PC-9 (cell line): Measurements from ENCODE around the gene KCNMB2. TPM values are rescaled to one million over a fixed set of nuclear protein-coding genes. Genes with fewer than 3 reads are reported as not detected.

ENCODE experiments used
- BruUV-seq: library from RNA; stranded (reverse); fragments of 400-500 nt; replicated peaks from 2 replicates; lab custom pipeline; 2021; lab: Mats Ljungman, UMichigan
- CTCF ChIA-PET: fragments of 300-600 bp; sonication (Branson Sonifier 250); formaldehyde crosslinking; loops from one replicate; lab custom pipeline; 2022; ENCODE audit warnings: antibody characterized with exemption; lab: Charles Lee
- POLR2A ChIA-PET: fragments of 300-600 bp; sonication (Branson Sonifier 250); formaldehyde crosslinking; loops from one replicate; lab custom pipeline; 2022; ENCODE audit warnings: antibody characterized with exemption; ENCODE audit not compliant: unreplicated experiment; lab: Charles Lee
- DNase-seq, 2 experiments: peaks; one replicate each; pipeline versions ENCODE4 v3.0.0 to v3.0.0-alpha.2; 2015 to 2022; ENCODE audit warnings: mixed read lengths in 1 of 2
- H2AFZ ChIP-seq: fragments of 200-600 bp; sonication (generic); 2 replicates; pipeline ENCODE4 v1.8.1; 2017; ENCODE audit warnings: antibody characterized with exemption
- H3F3A ChIP-seq: fragments of 200-600 bp; sonication (generic); 2 replicates; pipeline ENCODE4 v1.8.1; 2017; ENCODE audit warnings: antibody characterized with exemption, mild to moderate bottlenecking, low read depth; ENCODE audit not compliant: insufficient read depth
- H3K27ac ChIP-seq: fragments of 200-600 bp; sonication (generic); 2 replicates; pipeline ENCODE4 v1.6.1; 2016; ENCODE audit warnings: mixed run types
- H3K27me3 ChIP-seq: fragments of 200-600 bp; sonication (generic); 2 replicates; pipeline ENCODE4 v1.6.1; 2016; ENCODE audit warnings: low read depth, mixed run types; ENCODE audit not compliant: insufficient read depth
- H3K36me3 ChIP-seq: fragments of 200-600 bp; sonication (generic); 2 replicates; pipeline ENCODE4 v1.6.1; 2016; ENCODE audit warnings: low read depth, mixed run types
- H3K4me1 ChIP-seq: fragments of 200-600 bp; sonication (generic); replicated peaks from 2 replicates; pipeline ENCODE4 v1.6.1; 2016; ENCODE audit warnings: mixed run types; ENCODE audit not compliant: insufficient read depth
- H3K4me2 ChIP-seq: fragments of 200-600 bp; sonication (generic); 2 replicates; pipeline ENCODE4 v1.6.1; 2017; ENCODE audit warnings: mixed run types
- H3K4me3 ChIP-seq: fragments of 200-600 bp; sonication (generic); 2 replicates; pipeline ENCODE4 v1.6.1; 2016; ENCODE audit warnings: mixed run types
- H3K79me2 ChIP-seq: fragments of 200-600 bp; sonication (generic); 2 replicates; pipeline ENCODE4 v1.6.1; 2017; ENCODE audit warnings: low read depth, mixed run types
- H3K9me2 ChIP-seq: fragments of 200-600 bp; sonication (generic); 2 replicates; pipeline ENCODE4 v1.8.1; 2017; ENCODE audit warnings: mild to moderate bottlenecking; ENCODE audit not compliant: insufficient read depth
- H3K9me3 ChIP-seq: fragments of 200-600 bp; sonication (generic); 2 replicates; pipeline ENCODE4 v1.8.1; 2016; ENCODE audit warnings: low read depth; ENCODE audit not compliant: insufficient read depth
- H4K20me1 ChIP-seq: fragments of 200-600 bp; sonication (generic); 2 replicates; pipeline ENCODE4 v1.8.1; 2017; ENCODE audit not compliant: insufficient read depth
- CTCF ChIP-seq: fragments of 200-600 bp; sonication (generic); conservative IDR thresholded peaks from 2 replicates; pipeline ENCODE4 v1.6.1; 2017; ENCODE audit warnings: mixed run types, antibody characterized with exemption, mild to moderate bottlenecking, moderate library complexity
- EZH2 ChIP-seq: fragments of 200-600 bp; sonication (generic); IDR thresholded peaks from 2 replicates; pipeline ENCODE4 v1.8.0; 2017; ENCODE audit warnings: antibody characterized with exemption, low read depth
- intact Hi-C: fragments of 100-400 bp; cut with micrococcal nuclease; formaldehyde crosslinking; loops from one replicate; pipeline ENCODE4 v1.10.0; 2022; ENCODE audit not compliant: unreplicated experiment
- total RNA-seq: library from RNA; stranded (reverse); gene quantifications from 2 replicates; pipeline ENCODE4 v1.2.3, GENCODE V29; 2021

Gene KCNMB2
- total RNA-seq, 1 experiment from 2014 or later, result not detected

- Histone ChIP-seq H3K27me3 (no peaks in the 10 kb centered on the region), H3K4me2 (no peak overlapping the region), H3K4me1 (peaks cover 8% of the 10 kb centered on the region; the same call in 1 of the 2 replicates), H3K27ac (no peak overlapping the region), H4K20me1 (peaks cover 3% of the 10 kb centered on the region; the same call in 1 of the 2 replicates), H3K9me2 (no peaks in the 10 kb centered on the region; the same call in 1 of the 2 replicates), H3K36me3 (no peaks in the 10 kb centered on the region), H3K4me3 (no peak overlapping the region), H3F3A (no peaks in the 10 kb centered on the region), H3K79me2 (no peaks in the 10 kb centered on the region), H2AFZ (no peak overlapping the region), H3K9me3 (no peaks in the 10 kb centered on the region)
- CTCF ChIA-PET, result no interaction called here
- POLR2A ChIA-PET, result no interaction called here
- no peak for TF ChIP-seq EZH2
- TF ChIP-seq CTCF, result no peak
- no peak for DNase-seq
- intact Hi-C loops, result no loop called here
- BruUV-seq, result no TSS peak
Observed at GRCh38 chr3:178773358-178773757, 237.1 kb downstream of the KCNMB2 start.

GRCh38 chr3:178777718-178778411 is 241.6 kb downstream of the KCNMB2 start:
- Histone ChIP-seq H2AFZ (no peak overlapping the region), H3K9me3 (no peaks in the 10 kb centered on the region), H3K4me2 (no peak overlapping the region), H4K20me1 (no peaks in the 10 kb centered on the region), H3K4me3 (no peak overlapping the region), H3K27ac (no peak overlapping the region), H3K79me2 (no peaks in the 10 kb centered on the region), H3F3A (no peaks in the 10 kb centered on the region), H3K36me3 (no peaks in the 10 kb centered on the region), H3K27me3 (no peaks in the 10 kb centered on the region), H3K9me2 (no peaks in the 10 kb centered on the region), H3K4me1 (peaks cover 8% of the 10 kb centered on the region; the same call in 1 of the 2 replicates)
- CTCF ChIA-PET, result no interaction called here
- intact Hi-C loops, result no loop called here
- no TSS peak for BruUV-seq
- no peak for TF ChIP-seq CTCF
- no peak for TF ChIP-seq EZH2
- POLR2A ChIA-PET, result no interaction called here
- peak in 1 of 2 experiments; percentile 73 for DNase-seq

- Histone ChIP-seq H3K27me3 (no peaks in the 10 kb centered on the region), H3K9me2 (no peaks in the 10 kb centered on the region), H4K20me1 (no peaks in the 10 kb centered on the region), H3K4me1 (peaks cover 8% of the 10 kb centered on the region; the same call in 1 of the 2 replicates), H3K36me3 (no peaks in the 10 kb centered on the region), H3K79me2 (no peaks in the 10 kb centered on the region), H3K9me3 (no peaks in the 10 kb centered on the region), H2AFZ (no peak overlapping the region), H3F3A (no peaks in the 10 kb centered on the region), H3K27ac (no peak overlapping the region), H3K4me3 (no peak overlapping the region), H3K4me2 (no peak overlapping the region)
- no peak for DNase-seq
- BruUV-seq, result no TSS peak
- CTCF ChIA-PET, result no interaction called here
- POLR2A ChIA-PET, result no interaction called here
- intact Hi-C loops, result no loop called here
- no peak for TF ChIP-seq EZH2
- no peak for TF ChIP-seq CTCF
Observed at GRCh38 chr3:178778589-178778988, 242.4 kb downstream of the KCNMB2 start.
